BLaER1 (cell line): Measurements from ENCODE around the gene SLX9.
A peak's percentile ranks its signal among the peaks of the same experiment; 100 is the strongest.

Experiments
- H3K27ac ChIP-seq: shearing (Covaris generic); formaldehyde crosslinking; 2 replicates; pipeline ENCODE4 v1.8.1; 2022
- H3K27me3 ChIP-seq: shearing (Covaris generic); formaldehyde crosslinking; 2 replicates; pipeline ENCODE4 v1.8.1; 2022
- H3K36me3 ChIP-seq: shearing (Covaris generic); formaldehyde crosslinking; 2 replicates; pipeline ENCODE4 v1.8.1; 2022
- H3K4me1 ChIP-seq: shearing (Covaris generic); formaldehyde crosslinking; 2 replicates; pipeline ENCODE4 v1.8.1; 2022
- H3K4me2 ChIP-seq: shearing (Covaris generic); formaldehyde crosslinking; 2 replicates; pipeline ENCODE4 v1.8.1; 2022
- H3K4me3 ChIP-seq: shearing (Covaris generic); formaldehyde crosslinking; 2 replicates; pipeline ENCODE4 v1.8.1; 2022
- H3K9ac ChIP-seq: shearing (Covaris generic); formaldehyde crosslinking; 2 replicates; pipeline ENCODE4 v1.8.1; 2022
- H3K9me3 ChIP-seq: shearing (Covaris generic); formaldehyde crosslinking; 2 replicates; pipeline ENCODE4 v1.8.1; 2022
- H4K20me1 ChIP-seq: shearing (Covaris generic); formaldehyde crosslinking; 2 replicates; pipeline ENCODE4 v1.8.1; 2022
- Cebpa-rat ChIP-seq: shearing (Covaris generic); IDR thresholded peaks from 2 replicates; pipeline ENCODE4 v1.8.1; 2022

SLX9 gene

GRCh38 chr21:44944596-44944995, 4.8 kb downstream of the SLX9 start:
- Histone ChIP-seq H3K36me3 (peaks cover 70% of the 10 kb centered on the region), H3K9me3 (no peaks in the 10 kb centered on the region), H3K4me2 (peak overlapping the region; percentile 90), H3K4me1 (peaks cover 88% of the 10 kb centered on the region), H3K27ac (peak overlapping the region; percentile 74; the same call in 1 of the 2 replicates), H3K27me3 (no peaks in the 10 kb centered on the region), H4K20me1 (peaks cover 91% of the 10 kb centered on the region), H3K4me3 (no peak overlapping the region), H3K9ac (peak overlapping the region; percentile 62; the same call in 1 of the 2 replicates)
- TF ChIP-seq Cebpa-rat = no peak

GRCh38 chr21:44946254-44947041, 6.6 kb downstream of the SLX9 start:
- H3K27ac ChIP-seq = peak overlapping the region; percentile 74
- peak overlapping the region; percentile 50 for H3K4me3 ChIP-seq
- no peaks in the 10 kb centered on the region for H3K9me3 ChIP-seq
- TF ChIP-seq Cebpa-rat = no peak
- peak overlapping the region; percentile 90 for H3K4me2 ChIP-seq
- H3K36me3 ChIP-seq = peaks cover 75% of the 10 kb centered on the region
- H3K27me3 ChIP-seq = no peaks in the 10 kb centered on the region
- peaks cover 99% of the 10 kb centered on the region for H4K20me1 ChIP-seq
- H3K9ac ChIP-seq = peak overlapping the region; percentile 53
- peaks cover 99% of the 10 kb centered on the region for H3K4me1 ChIP-seq

- no peaks in the 10 kb centered on the region for H3K27me3 ChIP-seq
- no peaks in the 10 kb centered on the region for H3K9me3 ChIP-seq
- H3K4me2 ChIP-seq = peak overlapping the region; percentile 90
- peak overlapping the region; percentile 53; the same call in 1 of the 2 replicates for H3K9ac ChIP-seq
- TF ChIP-seq Cebpa-rat = no peak
- H3K4me3 ChIP-seq = 0 out of 2 replicates have a peak overlapping the region, but pooled peaks have one; percentile 50
- peak overlapping the region; percentile 74 for H3K27ac ChIP-seq
- H4K20me1 ChIP-seq = peaks cover 91% of the 10 kb centered on the region
- peaks cover 99% of the 10 kb centered on the region for H3K4me1 ChIP-seq
- peaks cover 71% of the 10 kb centered on the region for H3K36me3 ChIP-seq
Measured at GRCh38 chr21:44947111-44947929, 7.5 kb downstream of the SLX9 start.

GRCh38 chr21:44947930-44948331, 8.1 kb downstream of the SLX9 start:
- TF ChIP-seq Cebpa-rat = no peak
- H3K36me3 ChIP-seq = peaks cover 65% of the 10 kb centered on the region
- H3K27me3 ChIP-seq = no peaks in the 10 kb centered on the region
- no peak overlapping the region for H3K9ac ChIP-seq
- H3K9me3 ChIP-seq = no peaks in the 10 kb centered on the region
- H3K4me3 ChIP-seq = no peak overlapping the region
- H3K27ac ChIP-seq = peak overlapping the region; percentile 74
- H4K20me1 ChIP-seq = peaks cover 91% of the 10 kb centered on the region
- H3K4me2 ChIP-seq = peak overlapping the region; percentile 90
- peaks cover 99% of the 10 kb centered on the region for H3K4me1 ChIP-seq

- Histone ChIP-seq H3K27me3 (no peaks in the 10 kb centered on the region), H3K4me3 (no peak overlapping the region), H3K36me3 (peaks cover 59% of the 10 kb centered on the region), H4K20me1 (peaks cover 91% of the 10 kb centered on the region), H3K4me2 (peak overlapping the region; percentile 91), H3K9ac (peak overlapping the region; percentile 31; the same call in 1 of the 2 replicates), H3K27ac (peak overlapping the region; percentile 38; the same call in 1 of the 2 replicates), H3K4me1 (peaks cover 99% of the 10 kb centered on the region), H3K9me3 (no peaks in the 10 kb centered on the region)
- no peak for TF ChIP-seq Cebpa-rat
Measured at GRCh38 chr21:44948426-44949120, 8.7 kb downstream of the SLX9 start.

GRCh38 chr21:44949161-44949778, 9.4 kb downstream of the SLX9 start:
- H3K36me3 ChIP-seq = peaks cover 52% of the 10 kb centered on the region
- peak overlapping the region; percentile 31; the same call in 1 of the 2 replicates for H3K9ac ChIP-seq
- peak overlapping the region; percentile 38; the same call in 1 of the 2 replicates for H3K27ac ChIP-seq
- no peaks in the 10 kb centered on the region for H3K27me3 ChIP-seq
- no peaks in the 10 kb centered on the region for H3K9me3 ChIP-seq
- H3K4me1 ChIP-seq = peaks cover 99% of the 10 kb centered on the region
- peaks cover 91% of the 10 kb centered on the region for H4K20me1 ChIP-seq
- TF ChIP-seq Cebpa-rat = no peak
- no peak overlapping the region for H3K4me3 ChIP-seq
- H3K4me2 ChIP-seq = peak overlapping the region; percentile 91

GRCh38 chr21:44949779-44950198, 10.0 kb downstream of the SLX9 start:
- Histone ChIP-seq H3K9ac (no peak overlapping the region), H3K4me1 (peaks cover 99% of the 10 kb centered on the region), H3K27ac (0 out of 2 replicates have a peak overlapping the region, but pooled peaks have one; percentile 38), H3K9me3 (no peaks in the 10 kb centered on the region), H4K20me1 (peaks cover 91% of the 10 kb centered on the region), H3K4me2 (peak overlapping the region; percentile 91), H3K36me3 (peaks cover 47% of the 10 kb centered on the region), H3K27me3 (no peaks in the 10 kb centered on the region), H3K4me3 (no peak overlapping the region)
- TF ChIP-seq Cebpa-rat = no peak

- peaks cover 41% of the 10 kb centered on the region for H3K36me3 ChIP-seq
Measured at GRCh38 chr21:44950351-44950750, 10.5 kb downstream of the SLX9 start.

More at GRCh38 chr21:44950351-44950750, 10.5 kb downstream of the SLX9 start:
- peak overlapping the region; percentile 4; the same call in 1 of the 2 replicates for H3K9ac ChIP-seq
- peak overlapping the region; percentile 91 for H3K4me2 ChIP-seq
- H3K27ac ChIP-seq = peak overlapping the region; percentile 39; the same call in 1 of the 2 replicates
- TF ChIP-seq Cebpa-rat = no peak
- no peaks in the 10 kb centered on the region for H3K27me3 ChIP-seq
- H3K4me3 ChIP-seq = no peak overlapping the region
- H3K4me1 ChIP-seq = peaks cover 99% of the 10 kb centered on the region
- H4K20me1 ChIP-seq = peaks cover 91% of the 10 kb centered on the region
- no peaks in the 10 kb centered on the region for H3K9me3 ChIP-seq
